ENCODE data around the gene IFRD2.
A peak's percentile ranks its signal among the peaks of the same experiment; 100 is the strongest.
"Not testable (repeated sequence)": the region's sequence is repeated elsewhere in the genome, so short reads cannot be mapped to it uniquely, and the experiment has no call there.

The IFRD2 gene

DNA sequence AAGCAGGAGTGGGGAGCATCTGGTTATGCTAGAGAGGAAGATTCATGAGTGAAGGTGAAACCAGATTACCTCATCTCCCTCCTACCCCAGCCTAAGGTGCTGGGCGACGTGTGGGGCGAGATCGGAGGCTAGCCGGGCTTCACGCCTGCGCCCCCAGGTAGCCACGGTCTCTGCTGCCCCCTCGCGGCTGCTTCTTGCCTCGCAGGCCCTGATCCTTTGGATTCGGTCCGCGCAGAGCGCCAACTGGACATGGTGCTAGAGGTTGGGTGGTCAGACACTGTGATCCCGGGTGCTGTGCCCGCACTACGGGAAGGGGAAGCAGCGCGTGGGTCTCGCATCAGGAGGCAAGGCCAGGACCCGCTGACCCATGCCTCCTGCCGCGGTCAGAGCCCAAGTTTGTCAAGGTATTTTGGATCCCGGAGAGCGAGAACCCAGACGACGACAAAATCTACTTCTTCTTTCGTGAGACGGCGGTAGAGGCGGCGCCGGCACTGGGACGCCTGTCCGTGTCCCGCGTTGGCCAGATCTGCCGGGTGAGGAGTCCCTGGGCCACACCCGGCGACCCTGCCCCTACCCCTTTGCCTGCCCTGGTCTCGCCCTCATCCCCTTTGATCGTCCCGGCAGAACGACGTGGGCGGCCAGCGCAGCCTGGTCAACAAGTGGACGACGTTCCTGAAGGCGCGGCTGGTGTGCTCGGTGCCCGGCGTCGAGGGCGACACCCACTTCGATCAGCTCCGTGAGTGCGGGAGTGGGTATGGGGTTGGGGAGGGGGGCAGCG lies 19.1 kb downstream of the IFRD2 start:
- peak overlapping the region; percentile 29 for H2BK5ac ChIP-seq (ENCODE audit: low read length)
- H3K79me1 ChIP-seq (ENCODE audit: low read depth, low read length): peaks cover 4% of the 10 kb centered on the region
- peak overlapping the region; percentile 80 for H3K23ac ChIP-seq (ENCODE audit: low read depth, low read length, poor library complexity)
- peak overlapping the region; percentile 88 for H3K9ac ChIP-seq (ENCODE audit: low read depth, low read length, poor library complexity)
- peak overlapping the region; percentile 99 for H2BK15ac ChIP-seq (ENCODE audit: low read length)
- no peak overlapping the region for H2BK120ac ChIP-seq (ENCODE audit: low read depth, low read length)
- peak; percentile 85 for DNase-seq (ENCODE audit: low spot score)
- H3K27me3 ChIP-seq (ENCODE audit: control insufficient read depth in 3 of 3, insufficient read depth in 3 of 3, low read depth in 1 of 3, low read length in 3 of 3): peaks cover 9 to 41% (median 24%) of the 10 kb centered on the region in 3 experiments
- H4K91ac ChIP-seq (ENCODE audit: low read depth, low read length, poor library complexity): no peak overlapping the region
- peak overlapping the region; percentile 98 for H2BK12ac ChIP-seq (ENCODE audit: low read length)
- H4K8ac ChIP-seq (ENCODE audit: low read depth, low read length): no peak overlapping the region
- no peak overlapping the region for H3K27ac ChIP-seq (replicated peaks; ENCODE audit: low read length)
- H3K36me3 ChIP-seq (replicated peaks in 1 of 2; ENCODE audit: control insufficient read depth in 2 of 2, insufficient read depth in 2 of 2, low read length in 2 of 2): no peaks in the 10 kb centered on the region
- H3K4ac ChIP-seq (ENCODE audit: low read length): no peak overlapping the region
- H3K4me2 ChIP-seq (ENCODE audit: insufficient read depth, low read length, poor library complexity, severe bottlenecking): peak overlapping the region; percentile 44
- H2AK5ac ChIP-seq (ENCODE audit: low read depth, low read length): peak overlapping the region; percentile 79
- peak overlapping the region; percentile 91 for H2AFZ ChIP-seq (ENCODE audit: low read length)
- H3K4me1 ChIP-seq (ENCODE audit: control insufficient read depth in 2 of 2, insufficient read depth in 1 of 2, low read depth in 1 of 2, low read length in 2 of 2): peaks cover 22 to 29% of the 10 kb centered on the region in 2 donors
- H3K9me3 ChIP-seq (replicated peaks in 1 of 2; ENCODE audit: control insufficient read depth in 2 of 2, insufficient read depth in 1 of 2, low read depth in 1 of 2, low read length in 2 of 2): peaks cover 0 to 4% of the 10 kb centered on the region in 2 donors
- no peak overlapping the region for H3K4me3 ChIP-seq (ENCODE audit: low read length in 2 of 2)
- WGBS, 2 donors (ENCODE audit: extremely low coverage in 2 of 2, insufficient read length in 2 of 2, insufficient replicate concordance in 1 of 2): no CpG with 5 or more reads among the region's 61 CpGs
- H3K18ac ChIP-seq (ENCODE audit: low read length): peak overlapping the region; percentile 92
- H3K14ac ChIP-seq (ENCODE audit: low read length): no peak overlapping the region

DNA sequence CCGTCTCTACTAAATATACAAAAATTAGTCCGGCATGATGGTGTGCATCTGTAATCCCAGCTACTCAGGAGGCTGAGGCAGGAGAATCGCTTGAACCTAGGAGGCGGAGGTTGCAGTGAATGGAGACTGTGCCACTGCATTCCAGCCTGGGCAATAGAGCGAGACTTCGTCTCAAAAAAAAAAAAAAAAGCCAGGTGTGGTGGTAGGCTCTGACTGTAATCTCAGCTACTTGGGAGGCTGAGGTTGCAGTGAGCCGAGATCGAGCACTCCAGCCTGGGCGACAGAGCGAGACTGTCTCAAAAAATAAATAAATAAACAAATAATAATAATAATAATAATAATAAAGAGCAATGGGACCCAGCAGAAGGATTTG lies 19.7 kb downstream of the IFRD2 start:
- not testable (repeated sequence) for H2BK12ac ChIP-seq (ENCODE audit: low read length); H2AFZ ChIP-seq (ENCODE audit: low read length); H3K79me1 ChIP-seq (ENCODE audit: low read depth, low read length); H3K27ac ChIP-seq (replicated peaks; ENCODE audit: low read length); H3K18ac ChIP-seq (ENCODE audit: low read length); H3K36me3 ChIP-seq (replicated peaks in 1 of 2; ENCODE audit: control insufficient read depth in 2 of 2, insufficient read depth in 2 of 2, low read length in 2 of 2); H4K91ac ChIP-seq (ENCODE audit: low read depth, low read length, poor library complexity); H3K4me3 ChIP-seq (ENCODE audit: low read length in 2 of 2); H3K14ac ChIP-seq (ENCODE audit: low read length); H2BK120ac ChIP-seq (ENCODE audit: low read depth, low read length); H2AK5ac ChIP-seq (ENCODE audit: low read depth, low read length); H2BK15ac ChIP-seq (ENCODE audit: low read length); H3K9ac ChIP-seq (ENCODE audit: low read depth, low read length, poor library complexity); H3K9me3 ChIP-seq (replicated peaks in 1 of 2; ENCODE audit: control insufficient read depth in 2 of 2, insufficient read depth in 1 of 2, low read depth in 1 of 2, low read length in 2 of 2); H3K23ac ChIP-seq (ENCODE audit: low read depth, low read length, poor library complexity); H3K4ac ChIP-seq (ENCODE audit: low read length); DNase-seq (ENCODE audit: low spot score); H4K8ac ChIP-seq (ENCODE audit: low read depth, low read length); H3K4me2 ChIP-seq (ENCODE audit: insufficient read depth, low read length, poor library complexity, severe bottlenecking); H2BK5ac ChIP-seq (ENCODE audit: low read length)
- peaks cover 9 to 41% (median 24%) of the 10 kb centered on the region in 3 experiments for H3K27me3 ChIP-seq (ENCODE audit: control insufficient read depth in 3 of 3, insufficient read depth in 3 of 3, low read depth in 1 of 3, low read length in 3 of 3)
- no CpG with 5 or more reads among the region's 10 CpGs for WGBS, 2 donors (ENCODE audit: extremely low coverage in 2 of 2, insufficient read length in 2 of 2, insufficient replicate concordance in 1 of 2)
- H3K4me1 ChIP-seq (ENCODE audit: control insufficient read depth in 2 of 2, insufficient read depth in 1 of 2, low read depth in 1 of 2, low read length in 2 of 2): peaks cover 26 to 35% of the 10 kb centered on the region in 2 donors

DNA sequence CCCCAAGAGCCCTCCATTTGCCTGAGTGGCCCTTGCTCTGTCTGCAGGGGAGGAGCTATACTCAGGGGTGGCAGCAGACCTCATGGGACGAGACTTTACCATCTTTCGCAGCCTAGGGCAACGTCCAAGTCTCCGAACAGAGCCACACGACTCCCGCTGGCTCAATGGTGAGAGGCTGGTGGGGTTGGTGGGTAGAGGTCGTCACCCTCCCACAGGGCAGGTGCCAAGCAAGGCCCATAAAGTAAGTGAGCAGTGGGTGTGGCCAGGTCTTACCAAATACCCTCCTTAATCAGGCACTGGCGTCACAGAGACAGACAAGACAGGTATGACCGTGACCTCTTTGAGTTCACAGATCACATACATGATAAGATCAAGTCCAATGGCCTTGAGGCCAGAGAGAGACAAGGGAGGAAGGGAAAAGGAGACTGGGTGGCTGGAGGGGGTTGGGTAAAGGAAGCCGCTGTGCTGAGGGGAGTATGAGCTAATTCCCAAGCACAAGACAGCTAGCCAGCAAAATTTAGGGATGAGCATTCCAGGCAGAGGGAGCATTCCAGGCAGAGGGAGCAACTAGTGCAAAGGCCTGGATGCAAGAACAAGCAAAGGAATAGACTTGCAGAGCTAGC lies 20.8 kb downstream of the IFRD2 start:
- H2AK5ac ChIP-seq (ENCODE audit: low read depth, low read length): peak overlapping the region; percentile 99
- DNase-seq (ENCODE audit: low spot score): no peak
- no peak overlapping the region for H3K23ac ChIP-seq (ENCODE audit: low read depth, low read length, poor library complexity)
- H2BK5ac ChIP-seq (ENCODE audit: low read length): peak overlapping the region; percentile 93
- H3K4me2 ChIP-seq (ENCODE audit: insufficient read depth, low read length, poor library complexity, severe bottlenecking): no peak overlapping the region
- no peak overlapping the region for H2AFZ ChIP-seq (ENCODE audit: low read length)
- H4K91ac ChIP-seq (ENCODE audit: low read depth, low read length, poor library complexity): no peak overlapping the region
- peaks cover 0 to under 1% of the 10 kb centered on the region in 2 donors for H3K9me3 ChIP-seq (replicated peaks in 1 of 2; ENCODE audit: control insufficient read depth in 2 of 2, insufficient read depth in 1 of 2, low read depth in 1 of 2, low read length in 2 of 2)
- H3K27ac ChIP-seq (replicated peaks; ENCODE audit: low read length): no peak overlapping the region
- H3K4me1 ChIP-seq (ENCODE audit: control insufficient read depth in 2 of 2, insufficient read depth in 1 of 2, low read depth in 1 of 2, low read length in 2 of 2): peaks cover 30 to 42% of the 10 kb centered on the region in 2 donors
- H3K79me1 ChIP-seq (ENCODE audit: low read depth, low read length): peaks cover 3% of the 10 kb centered on the region
- no peak overlapping the region for H2BK120ac ChIP-seq (ENCODE audit: low read depth, low read length)
- no peak overlapping the region for H3K4ac ChIP-seq (ENCODE audit: low read length)
- H3K9ac ChIP-seq (ENCODE audit: low read depth, low read length, poor library complexity): no peak overlapping the region
- H4K8ac ChIP-seq (ENCODE audit: low read depth, low read length): no peak overlapping the region
- H3K14ac ChIP-seq (ENCODE audit: low read length): no peak overlapping the region
- H3K4me3 ChIP-seq (ENCODE audit: low read length in 2 of 2): no peak overlapping the region
- H2BK12ac ChIP-seq (ENCODE audit: low read length): peak overlapping the region; percentile 47
- no peaks in the 10 kb centered on the region for H3K36me3 ChIP-seq (replicated peaks in 1 of 2; ENCODE audit: control insufficient read depth in 2 of 2, insufficient read depth in 2 of 2, low read length in 2 of 2)
- peak overlapping the region; percentile 2 for H2BK15ac ChIP-seq (ENCODE audit: low read length)
- peak overlapping the region; percentile 15 for H3K18ac ChIP-seq (ENCODE audit: low read length)
- WGBS, 2 donors (ENCODE audit: extremely low coverage in 2 of 2, insufficient read length in 2 of 2, insufficient replicate concordance in 1 of 2): no CpG with 5 or more reads among the region's 10 CpGs
- peaks cover 9 to 34% (median 24%) of the 10 kb centered on the region in 3 experiments for H3K27me3 ChIP-seq (ENCODE audit: control insufficient read depth in 3 of 3, insufficient read depth in 3 of 3, low read depth in 1 of 3, low read length in 3 of 3)

Measured in neuronal stem cell (in vitro differentiated cells).